GM19395 (cell line): ENCODE data around the gene SORL1-AS1.

Experiments
- ATAC-seq: cut with Tn5 transposase; IDR thresholded peaks from one replicate; pipeline ENCODE4 v1.9.1; 2021; ENCODE audit warnings: mild to moderate bottlenecking, moderate library complexity; ENCODE audit not compliant: unreplicated experiment

The SORL1-AS1 gene

GRCh38 chr11:121452609-121453150, at the start of gene SORL1-AS1:
Gene SORL1-AS1, minus strand, starts transcription at chr11:121452967.
- peak; percentile 18 for ATAC-seq

GRCh38 chr11:121500717-121501116, 48.0 kb upstream of the SORL1-AS1 start:
- no peak for ATAC-seq

GRCh38 chr11:121500275-121500674, 47.5 kb upstream of the SORL1-AS1 start:
- ATAC-seq, result no peak

- ATAC-seq, result no peak
Observed at GRCh38 chr11:121499405-121499804, 46.6 kb upstream of the SORL1-AS1 start.

GRCh38 chr11:121497176-121497998, 44.6 kb upstream of the SORL1-AS1 start:
- ATAC-seq, result no peak

- peak; percentile 87 for ATAC-seq
Observed at GRCh38 chr11:121494355-121495099, 41.8 kb upstream of the SORL1-AS1 start.

- ATAC-seq, result no peak
Observed at GRCh38 chr11:121489823-121490222, 37.1 kb upstream of the SORL1-AS1 start.

GRCh38 chr11:121488641-121489040, 35.9 kb upstream of the SORL1-AS1 start:
- ATAC-seq, result no peak

- no peak for ATAC-seq
Observed at GRCh38 chr11:121488170-121488569, 35.4 kb upstream of the SORL1-AS1 start.

- ATAC-seq, result no peak
Observed at GRCh38 chr11:121487191-121487590, 34.4 kb upstream of the SORL1-AS1 start.

GRCh38 chr11:121486054-121486453, 33.3 kb upstream of the SORL1-AS1 start:
- no peak for ATAC-seq

- no peak for ATAC-seq
Observed at GRCh38 chr11:121485216-121485615, 32.4 kb upstream of the SORL1-AS1 start.

GRCh38 chr11:121483805-121484480, 31.2 kb upstream of the SORL1-AS1 start:
- no peak for ATAC-seq

GRCh38 chr11:121482231-121483129, 29.7 kb upstream of the SORL1-AS1 start:
- peak; percentile 90 for ATAC-seq

GRCh38 chr11:121481484-121482230, 28.9 kb upstream of the SORL1-AS1 start:
- peak; percentile 53 for ATAC-seq

GRCh38 chr11:121479698-121480238, 27.0 kb upstream of the SORL1-AS1 start:
- ATAC-seq, result no peak

GRCh38 chr11:121478895-121479697, 26.3 kb upstream of the SORL1-AS1 start:
- no peak for ATAC-seq

GRCh38 chr11:121478226-121478894, 25.6 kb upstream of the SORL1-AS1 start:
- no peak for ATAC-seq
